SK-N-SH (cell line): ENCODE results near the gene PRCC. TPM values are rescaled to one million over a fixed set of nuclear protein-coding genes. Genes with fewer than 3 reads are reported as not detected.

Source experiments
- CTCF ChIA-PET: fragments of 300-600, 350-600 bp; formaldehyde crosslinking; extraction: SDS; loops from one replicate; lab custom pipeline; 2021; lab: Yijun Ruan, JAX
- POLR2A ChIA-PET: fragments of 350-600 bp; sonication (Branson Sonifier 250); formaldehyde crosslinking; extraction: SDS; loops from one replicate; lab custom pipeline; 2020; ENCODE audit warnings: antibody characterized with exemption, inconsistent platforms; lab: Yijun Ruan, JAX
- DNase-seq: peaks from one replicate; pipeline ENCODE4 v3.0.0; 2012
- H2AFZ ChIP-seq: fragments of 200-600 bp; sonication (generic); 2 replicates; pipeline ENCODE4 v1.8.1; 2016; ENCODE audit warnings: antibody characterized with exemption, mild to moderate bottlenecking, low read depth
- H3F3A ChIP-seq: fragments of 200-600 bp; sonication (generic); replicated peaks from 2 replicates; pipeline ENCODE3; 2016; ENCODE audit warnings: antibody characterized with exemption, mild to moderate bottlenecking; ENCODE audit not compliant: insufficient read depth
- H3K27ac ChIP-seq, 2 experiments: fragments of 200-500 bp in 1 of 2; fragments of 200-600 bp in 1 of 2; sonication (Bioruptor generic) in 1 of 2; sonication (generic), shearing (Covaris generic) in 1 of 2; 2 replicates each; pipeline versions ENCODE4 v1.5.1 to v1.6.1; 2014 to 2016; ENCODE audit warnings: low read depth in 2 of 2, inconsistent platforms in 1 of 2, low read length in 1 of 2, mild to moderate bottlenecking in 1 of 2, mixed read lengths in 1 of 2
- H3K27me3 ChIP-seq: fragments of 200-600 bp; sonication (generic), shearing (Covaris generic); 2 replicates; pipeline ENCODE4 v1.6.1; 2016; ENCODE audit warnings: mixed run types; ENCODE audit not compliant: insufficient read depth
- H3K36me3 ChIP-seq, 2 experiments: fragments of 200-500 bp in 1 of 2; fragments of 200-600 bp in 1 of 2; sonication (Bioruptor generic) in 1 of 2; sonication (generic) in 1 of 2; replicated peaks in 1 of 2; 2 replicates each; pipeline versions ENCODE3 to v1.5.1; 2014 to 2016; ENCODE audit warnings: low read length in 1 of 2, mild to moderate bottlenecking in 1 of 2; ENCODE audit not compliant: insufficient read depth in 2 of 2, control insufficient read depth in 1 of 2
- H3K4me1 ChIP-seq, 2 experiments: fragments of 200-500 bp in 1 of 2; fragments of 200-600 bp in 1 of 2; sonication (Bioruptor generic) in 1 of 2; sonication (generic), shearing (Covaris generic) in 1 of 2; 2 replicates each; pipeline versions ENCODE4 v1.5.1 to v1.6.1; 2014 to 2016; ENCODE audit warnings: low read depth in 1 of 2, low read length in 1 of 2, mixed run types in 1 of 2; ENCODE audit not compliant: insufficient read depth in 2 of 2, control insufficient read depth in 1 of 2
- H3K4me2 ChIP-seq: fragments of 200-600 bp; sonication (generic), shearing (Covaris generic); 2 replicates; pipeline ENCODE4 v1.6.1; 2017; ENCODE audit warnings: mixed run types
- H3K4me3 ChIP-seq, 2 experiments: fragments of 200-500 bp in 1 of 2; fragments of 200-600 bp in 1 of 2; sonication (Bioruptor generic) in 1 of 2; sonication (generic), shearing (Covaris generic) in 1 of 2; 2 replicates each; pipeline versions ENCODE4 v1.5.1 to v1.8.1; 2014 to 2016; ENCODE audit warnings: low read depth in 2 of 2, inconsistent platforms in 1 of 2, low read length in 1 of 2, mild to moderate bottlenecking in 1 of 2, mixed read lengths in 1 of 2, moderate library complexity in 1 of 2
- H3K79me2 ChIP-seq: fragments of 200-600 bp; sonication (generic); 2 replicates; pipeline ENCODE4 v1.8.1; 2017; ENCODE audit warnings: mild to moderate bottlenecking; ENCODE audit not compliant: insufficient read depth
- H3K9ac ChIP-seq: fragments of 200-600 bp; sonication (generic); 2 replicates; pipeline ENCODE4 v1.6.1; 2017; ENCODE audit warnings: mixed run types
- H3K9me2 ChIP-seq: fragments of 200-600 bp; sonication (generic); 2 replicates; pipeline ENCODE4 v1.6.1; 2017; ENCODE audit warnings: mixed run types
- H3K9me3 ChIP-seq: fragments of 200-600 bp; sonication (generic); 2 replicates; pipeline ENCODE4 v1.6.1; 2017; ENCODE audit warnings: mixed run types, mild to moderate bottlenecking, moderate library complexity
- H4K20me1 ChIP-seq: fragments of 200-600 bp; sonication (generic); 2 replicates; pipeline ENCODE4 v1.6.1; 2017; ENCODE audit warnings: mild to moderate bottlenecking, mixed run types; ENCODE audit not compliant: insufficient read depth
- CHD2 ChIP-seq: fragments of 150-350 bp; IDR thresholded peaks from 2 replicates; pipeline ENCODE4 v1.6.1; 2018; ENCODE audit warnings: low read length; ENCODE audit not compliant: partially characterized antibody
- CTCF ChIP-seq: fragments of 200-600 bp; sonication (generic); IDR thresholded peaks from 2 replicates; pipeline ENCODE4 v1.6.1; 2017; ENCODE audit warnings: antibody characterized with exemption, mild to moderate bottlenecking, moderate library complexity
- EP300 ChIP-seq, 2 experiments: IDR thresholded peaks; 2 replicates each; pipeline versions ENCODE4 v1.4.0 to v1.6.1; 2012; ENCODE audit warnings: borderline replicate concordance in 1 of 2, low read depth in 1 of 2, low read length in 1 of 2
- EZH2phosphoT487 ChIP-seq: fragments of 200-600 bp; sonication (generic); IDR thresholded peaks from 2 replicates; pipeline ENCODE4 v1.6.1; 2017; ENCODE audit warnings: low read depth, mixed run types, mild to moderate bottlenecking, antibody characterized with exemption, moderate library complexity, borderline replicate concordance
- FOSL2 ChIP-seq: IDR thresholded peaks from 2 replicates; pipeline ENCODE4 v1.4.0; 2012; ENCODE audit warnings: low read depth, mild to moderate bottlenecking, moderate library complexity, borderline replicate concordance
- FOXM1 ChIP-seq: IDR thresholded peaks from 2 replicates; pipeline ENCODE4 v1.4.0; 2012; ENCODE audit warnings: low read depth, mild to moderate bottlenecking
- GABPA ChIP-seq: IDR thresholded peaks from 2 replicates; pipeline ENCODE4 v1.4.0; 2012; ENCODE audit warnings: low read depth, mild to moderate bottlenecking
- GATA2 ChIP-seq: sonication (generic); formaldehyde crosslinking; IDR thresholded peaks from 2 replicates; pipeline ENCODE4 v1.5.0; 2020; ENCODE audit warnings: mild to moderate bottlenecking, missing genetic modification reagents
- JUND ChIP-seq: IDR thresholded peaks from 2 replicates; pipeline ENCODE4 v1.4.0; 2012
- MXI1 ChIP-seq: IDR thresholded peaks from 2 replicates; pipeline ENCODE4 v1.6.1; 2012; ENCODE audit warnings: mild to moderate bottlenecking, low read depth, low read length, improper control_type of control experiment
- NRF1 ChIP-seq: IDR thresholded peaks from 2 replicates; pipeline ENCODE4 v1.6.1; 2012; ENCODE audit warnings: low read depth, mild to moderate bottlenecking, low read length
- RAD21 ChIP-seq: IDR thresholded peaks from 2 replicates; pipeline ENCODE4 v1.6.1; 2012; ENCODE audit warnings: mild to moderate bottlenecking, low read length
- RCOR1 ChIP-seq: fragments of 150-350 bp; IDR thresholded peaks from 2 replicates; pipeline ENCODE4 v1.6.1; 2017; ENCODE audit warnings: antibody characterized with exemption, low read length
- SIN3A ChIP-seq: IDR thresholded peaks from 2 replicates; pipeline ENCODE4 v1.6.1; 2012; ENCODE audit warnings: low read depth, mild to moderate bottlenecking, low read length, moderate library complexity, borderline replicate concordance
- TAF1 ChIP-seq: IDR thresholded peaks from 2 replicates; pipeline ENCODE4 v1.6.1; 2012; ENCODE audit warnings: low read depth, mild to moderate bottlenecking, low read length, moderate library complexity, borderline replicate concordance
- YY1 ChIP-seq: IDR thresholded peaks from 2 replicates; pipeline ENCODE4 v1.4.0; 2012; ENCODE audit warnings: low read depth, mild to moderate bottlenecking
- WGBS: methylation state at CpG from one replicate; pipeline ENCODE4 v1.1.6; 2017; ENCODE audit warnings: low lambda C conversion rate; 5-methylcytosine and 5-hydroxymethylcytosine counted together
- polyA plus RNA-seq, 3 experiments: library from polyadenylated mRNA; depleted of rRNA; stranded (reverse); fragments of >200 nt; gene quantifications; 2 replicates each; pipeline ENCODE4 v1.2.3, GENCODE V29; 2012
- TF ChIP-seq, protein P1 (sequence below): IDR thresholded peaks from 2 replicates; pipeline ENCODE4; 2012
- TF ChIP-seq, protein P2 (sequence below): fragments of 150-350 bp; IDR thresholded peaks from 2 replicates; pipeline ENCODE4 v1.6.1; 2016; ENCODE audit warnings: mild to moderate bottlenecking, low read depth, low read length
- TF ChIP-seq, protein P3 (sequence below): IDR thresholded peaks from 2 replicates; pipeline ENCODE4 v1.4.0; 2012; ENCODE audit warnings: low read depth

Gene PRCC
- polyA plus RNA-seq, 1 of the 3 experiments (the other 2 are of a cell fraction) = 39.2 TPM

GRCh38 chr1:156809711-156810366, 42.5 kb downstream of the PRCC start (continued):
- TF ChIP-seq, protein P1, sequence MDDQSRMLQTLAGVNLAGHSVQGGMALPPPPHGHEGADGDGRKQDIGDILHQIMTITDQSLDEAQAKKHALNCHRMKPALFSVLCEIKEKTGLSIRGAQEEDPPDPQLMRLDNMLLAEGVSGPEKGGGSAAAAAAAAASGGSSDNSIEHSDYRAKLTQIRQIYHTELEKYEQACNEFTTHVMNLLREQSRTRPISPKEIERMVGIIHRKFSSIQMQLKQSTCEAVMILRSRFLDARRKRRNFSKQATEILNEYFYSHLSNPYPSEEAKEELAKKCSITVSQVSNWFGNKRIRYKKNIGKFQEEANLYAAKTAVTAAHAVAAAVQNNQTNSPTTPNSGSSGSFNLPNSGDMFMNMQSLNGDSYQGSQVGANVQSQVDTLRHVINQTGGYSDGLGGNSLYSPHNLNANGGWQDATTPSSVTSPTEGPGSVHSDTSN = no peak
- TF ChIP-seq JUND (no peak), CHD2 (no peak)

- ChIA-PET POLR2A (no interaction called here), CTCF (interaction anchor here (0.6 to 2.5 kb wide), 5 partner anchors 10 to 80 kb away, joined by 3 to 9 read pairs (median 4); no protein-coding TSS in a partner anchor)
- Histone ChIP-seq H2AFZ (no peak overlapping the region), H3K9ac (no peak overlapping the region), H3K4me1 (peaks cover 15 to 34% of the 10 kb centered on the region in 2 experiments), H3K79me2 (no peaks in the 10 kb centered on the region), H3K36me3 (no peaks in the 10 kb centered on the region), H3K27me3 (no peaks in the 10 kb centered on the region), H3K4me3 (no peak overlapping the region), H4K20me1 (no peaks in the 10 kb centered on the region), H3F3A (no peaks in the 10 kb centered on the region), H3K4me2 (no peak overlapping the region), H3K9me3 (no peaks in the 10 kb centered on the region), H3K9me2 (no peaks in the 10 kb centered on the region), H3K27ac (no peak overlapping the region)
- no peak for DNase-seq
- no peak for TF ChIP-seq FOSL2
- no peak for TF ChIP-seq EP300 (IDR thresholded peaks at IDR 0.05; ENCODE audit: borderline replicate concordance in 1 of 2, low read depth in 1 of 2, low read length in 1 of 2)
- no peak for TF ChIP-seq MXI1
- TF ChIP-seq RCOR1 = no peak
- TF ChIP-seq GATA2 = no peak
- TF ChIP-seq CHD2 = no peak
- no peak for TF ChIP-seq EZH2phosphoT487
- no peak for TF ChIP-seq NRF1
- no peak for TF ChIP-seq GABPA
- no peak for TF ChIP-seq CTCF
- no peak for TF ChIP-seq RAD21
- TF ChIP-seq FOXM1 = no peak
- TF ChIP-seq, protein P1 = no peak
- TF ChIP-seq, protein P2, sequence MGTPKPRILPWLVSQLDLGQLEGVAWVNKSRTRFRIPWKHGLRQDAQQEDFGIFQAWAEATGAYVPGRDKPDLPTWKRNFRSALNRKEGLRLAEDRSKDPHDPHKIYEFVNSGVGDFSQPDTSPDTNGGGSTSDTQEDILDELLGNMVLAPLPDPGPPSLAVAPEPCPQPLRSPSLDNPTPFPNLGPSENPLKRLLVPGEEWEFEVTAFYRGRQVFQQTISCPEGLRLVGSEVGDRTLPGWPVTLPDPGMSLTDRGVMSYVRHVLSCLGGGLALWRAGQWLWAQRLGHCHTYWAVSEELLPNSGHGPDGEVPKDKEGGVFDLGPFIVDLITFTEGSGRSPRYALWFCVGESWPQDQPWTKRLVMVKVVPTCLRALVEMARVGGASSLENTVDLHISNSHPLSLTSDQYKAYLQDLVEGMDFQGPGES = no peak
- no peak for TF ChIP-seq YY1
- TF ChIP-seq, protein P3, sequence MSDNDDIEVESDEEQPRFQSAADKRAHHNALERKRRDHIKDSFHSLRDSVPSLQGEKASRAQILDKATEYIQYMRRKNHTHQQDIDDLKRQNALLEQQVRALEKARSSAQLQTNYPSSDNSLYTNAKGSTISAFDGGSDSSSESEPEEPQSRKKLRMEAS = no peak
- TF ChIP-seq TAF1 = no peak
- no peak for TF ChIP-seq SIN3A
- WGBS = 70% methylated on average over 4 of the region's 4 CpGs
Measured at GRCh38 chr1:156811168-156811567, 43.8 kb downstream of the PRCC start.
